HFFc6 (cell line): ENCODE measurements around the gene PAPPA2. TPM values are rescaled to one million over a fixed set of nuclear protein-coding genes. Genes with fewer than 3 reads are reported as not detected.

Experiments
- DNase-seq: peaks from one replicate; pipeline ENCODE4 v3.0.0-alpha.2; 2018
- H3K27ac Mint-ChIP-seq: 2 replicates; pipeline ENCODE4 v1.8.0; 2020; ENCODE audit warnings: mild to moderate bottlenecking, mixed read lengths
- H3K27me3 Mint-ChIP-seq: 2 replicates; pipeline ENCODE4 v1.8.0; 2021; ENCODE audit warnings: mild to moderate bottlenecking, moderate library complexity, mixed read lengths; ENCODE audit not compliant: insufficient read depth
- H3K36me3 Mint-ChIP-seq: 2 replicates; pipeline ENCODE4 v1.8.0; 2021; ENCODE audit warnings: low read depth, mixed read lengths
- H3K4me1 Mint-ChIP-seq: 2 replicates; pipeline ENCODE4 v1.8.0; 2020; ENCODE audit warnings: low read depth, mixed read lengths
- H3K4me3 Mint-ChIP-seq: 2 replicates; pipeline ENCODE4 v1.8.0; 2020; ENCODE audit warnings: mild to moderate bottlenecking, moderate library complexity, mixed read lengths
- H3K9me3 Mint-ChIP-seq: 2 replicates; pipeline ENCODE4 v1.8.0; 2020; ENCODE audit warnings: mild to moderate bottlenecking, mixed read lengths
- CTCF ChIP-seq: fragments of 200-600 bp; sonication (generic); IDR thresholded peaks from 2 replicates; pipeline ENCODE4 v1.5.0; 2021; ENCODE audit warnings: antibody characterized with exemption, mild to moderate bottlenecking
- total RNA-seq, 6 experiments: library from RNA; stranded (reverse); fragmentation: NEBNext Ultra II Directional; extraction: Animal tissue kit (Norgen Biotek cat#: 25700); gene quantifications; 2 replicates in 1 of 6; 3 replicates in 5 of 6; pipeline ENCODE4 v1.2.3, GENCODE V29; 2021

Gene PAPPA2
- total RNA-seq, 6 experiments from 2014 or later, result 0.16 to 1.1 (median 0.42) TPM

DNA sequence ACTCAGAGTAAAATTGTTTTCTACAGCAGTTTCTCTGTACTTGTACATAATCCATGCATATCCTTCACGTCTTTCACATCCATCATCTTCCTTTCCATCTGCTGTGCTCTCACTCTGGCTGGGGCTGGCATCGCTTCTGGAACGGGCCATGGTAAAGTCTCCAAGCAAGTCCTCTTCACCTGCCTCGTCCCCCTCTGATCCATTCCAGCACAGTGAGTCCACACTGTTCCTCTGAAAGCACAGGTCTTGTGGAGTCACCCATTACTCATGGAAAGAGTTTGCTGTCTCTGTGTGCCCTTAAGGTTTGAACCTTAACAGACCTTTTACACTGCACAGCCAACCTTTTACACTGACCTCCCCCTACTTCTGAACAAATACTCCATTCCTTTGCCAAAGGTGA, 387.9 kb downstream of the PAPPA2 start:
- no peaks in the 10 kb centered on the region for H3K36me3 Mint-ChIP-seq
- no peak overlapping the region for H3K4me3 Mint-ChIP-seq
- no peak for DNase-seq
- H3K9me3 Mint-ChIP-seq, result peaks cover 25% of the 10 kb centered on the region
- H3K27ac Mint-ChIP-seq, result no peak overlapping the region
- no peak for TF ChIP-seq CTCF
- H3K27me3 Mint-ChIP-seq, result no peaks in the 10 kb centered on the region
- H3K4me1 Mint-ChIP-seq, result no peaks in the 10 kb centered on the region

GRCh38 chr1:176852124-176852523, 389.1 kb downstream of the PAPPA2 start:
- H3K27me3 Mint-ChIP-seq, result no peaks in the 10 kb centered on the region
- no peaks in the 10 kb centered on the region for H3K36me3 Mint-ChIP-seq
- H3K4me3 Mint-ChIP-seq, result no peak overlapping the region
- H3K9me3 Mint-ChIP-seq, result peaks cover 27% of the 10 kb centered on the region
- TF ChIP-seq CTCF, result no peak
- no peak overlapping the region for H3K27ac Mint-ChIP-seq
- DNase-seq, result no peak
- H3K4me1 Mint-ChIP-seq, result no peaks in the 10 kb centered on the region

GRCh38 chr1:176853503-176853902, 390.5 kb downstream of the PAPPA2 start:
- no peak overlapping the region for H3K27ac Mint-ChIP-seq
- no peaks in the 10 kb centered on the region for H3K27me3 Mint-ChIP-seq
- H3K4me3 Mint-ChIP-seq, result no peak overlapping the region
- peaks cover 22% of the 10 kb centered on the region for H3K9me3 Mint-ChIP-seq
- H3K36me3 Mint-ChIP-seq, result no peaks in the 10 kb centered on the region
- no peaks in the 10 kb centered on the region for H3K4me1 Mint-ChIP-seq
- TF ChIP-seq CTCF, result no peak
- DNase-seq, result no peak

DNA sequence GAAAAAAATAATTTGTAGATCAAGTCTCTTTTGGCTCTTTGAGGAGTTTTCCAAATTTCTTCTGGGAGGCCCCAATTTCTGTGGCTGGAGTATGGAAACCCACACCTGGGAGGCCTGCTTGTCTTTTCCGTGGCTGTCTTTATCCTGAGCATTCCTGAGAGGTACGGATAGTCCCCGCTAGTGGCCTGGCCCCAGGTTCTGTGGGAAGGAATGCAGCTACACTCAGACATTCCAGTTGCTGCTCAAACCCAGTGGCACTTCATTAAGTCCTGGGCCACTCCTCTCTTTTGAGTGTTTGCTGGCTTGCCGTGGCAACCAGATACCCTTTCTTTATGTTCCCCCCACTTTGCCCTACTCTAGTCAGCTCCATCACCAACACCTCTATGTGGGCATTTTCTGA, 391.1 kb downstream of the PAPPA2 start:
- DNase-seq, result no peak
- H3K4me3 Mint-ChIP-seq, result no peak overlapping the region

GRCh38 chr1:176854758-176855745, 392.1 kb downstream of the PAPPA2 start:
- Mint-ChIP-seq H3K4me1 (no peaks in the 10 kb centered on the region), H3K27me3 (no peaks in the 10 kb centered on the region), H3K36me3 (no peaks in the 10 kb centered on the region), H3K27ac (no peak overlapping the region), H3K4me3 (no peak overlapping the region), H3K9me3 (peaks cover 17% of the 10 kb centered on the region)
- TF ChIP-seq CTCF, result no peak
- no peak for DNase-seq

More for the DNA sequence above, 391.1 kb downstream of the PAPPA2 start:
- no peaks in the 10 kb centered on the region for H3K27me3 Mint-ChIP-seq
- H3K4me1 Mint-ChIP-seq, result no peaks in the 10 kb centered on the region
- no peak for TF ChIP-seq CTCF
- no peaks in the 10 kb centered on the region for H3K36me3 Mint-ChIP-seq
- H3K27ac Mint-ChIP-seq, result no peak overlapping the region
- peaks cover 19% of the 10 kb centered on the region for H3K9me3 Mint-ChIP-seq
